Neural cell (in vitro differentiated cells): ENCODE data around the gene GATA6. TPM values are rescaled to one million over a fixed set of nuclear protein-coding genes. Genes with fewer than 3 reads are reported as not detected.

Experiments used
- H2AFZ ChIP-seq: fragments of 200-600, 300-800 bp; sonication (generic), shearing (Covaris generic); 2 replicates; pipeline ENCODE4 v1.6.0; 2014; ENCODE audit warnings: low read depth, mild to moderate bottlenecking, antibody characterized with exemption, low read length, moderate library complexity
- H3F3A ChIP-seq: fragments of 200-600 bp; shearing (Covaris generic); 2 replicates; pipeline ENCODE4 v1.6.1; 2016; ENCODE audit warnings: mild to moderate bottlenecking, moderate library complexity, mixed read lengths, antibody characterized with exemption, low read length; ENCODE audit not compliant: insufficient read depth, poor library complexity, severe bottlenecking
- H3K27ac ChIP-seq: fragments of 200-600, 300-800 bp; sonication (generic), shearing (Covaris generic); 2 replicates; pipeline ENCODE4 v1.5.1; 2014; ENCODE audit warnings: mild to moderate bottlenecking, low read length, moderate library complexity
- H3K27me3 ChIP-seq: fragments of 300-800, 200-600 bp; sonication (generic), shearing (Covaris generic); 2 replicates; pipeline ENCODE4 v1.6.0; 2014; ENCODE audit warnings: mild to moderate bottlenecking, low read depth, low read length, moderate library complexity; ENCODE audit not compliant: insufficient read depth
- H3K36me3 ChIP-seq: fragments of 300-800, 200-600 bp; sonication (generic), shearing (Covaris generic); 2 replicates; pipeline ENCODE4 v1.5.1; 2014; ENCODE audit warnings: mild to moderate bottlenecking, antibody characterized with exemption, low read length, moderate library complexity; ENCODE audit not compliant: insufficient read depth
- H3K4me2 ChIP-seq: fragments of 300-800, 200-600 bp; sonication (generic), shearing (Covaris generic); 2 replicates; pipeline ENCODE4 v1.6.0; 2014; ENCODE audit warnings: mild to moderate bottlenecking, low read length
- H3K4me3 ChIP-seq: fragments of 300-800, 200-600 bp; sonication (generic), shearing (Covaris generic); 2 replicates; pipeline ENCODE4 v1.5.1; 2014; ENCODE audit warnings: mild to moderate bottlenecking, low read length, moderate library complexity
- H3K79me2 ChIP-seq: fragments of 200-600 bp; shearing (Covaris generic); replicated peaks from 2 replicates; pipeline ENCODE4 v1.6.0; 2014; ENCODE audit warnings: mild to moderate bottlenecking, low read length, moderate library complexity; ENCODE audit not compliant: insufficient read depth
- H3K9ac ChIP-seq: fragments of 300-800, 200-600 bp; sonication (generic), shearing (Covaris generic); 2 replicates; pipeline ENCODE4 v1.6.1; 2016; ENCODE audit warnings: mild to moderate bottlenecking, low read length, mixed read lengths
- H3K9me2 ChIP-seq: fragments of 200-600 bp; shearing (Covaris generic); 2 replicates; pipeline ENCODE4 v1.6.1; 2016; ENCODE audit warnings: mild to moderate bottlenecking, low read length, mixed read lengths; ENCODE audit not compliant: insufficient read depth
- H3K9me3 ChIP-seq: fragments of 200-600, 300-800 bp; sonication (generic), shearing (Covaris generic); 2 replicates; pipeline ENCODE4 v1.6.1; 2016; ENCODE audit warnings: mild to moderate bottlenecking, mixed run types, low read length, moderate library complexity, mixed read lengths
- H4K20me1 ChIP-seq: fragments of 200-600 bp; shearing (Covaris generic); 2 replicates; pipeline ENCODE4 v1.6.1; 2016; ENCODE audit warnings: mild to moderate bottlenecking, mixed run types; ENCODE audit not compliant: insufficient read depth
- CTCF ChIP-seq: fragments of 450-650 bp; IDR thresholded peaks from 2 replicates; pipeline ENCODE4 v1.5.1; 2014; ENCODE audit warnings: antibody characterized with exemption, mild to moderate bottlenecking, moderate library complexity; ENCODE audit not compliant: poor library complexity, severe bottlenecking
- EP300 ChIP-seq: fragments of 450-650 bp; conservative IDR thresholded peaks from 2 replicates; pipeline ENCODE4 v1.6.1; 2014; ENCODE audit warnings: antibody characterized with exemption, mild to moderate bottlenecking, moderate library complexity; ENCODE audit not compliant: poor library complexity, severe bottlenecking
- EZH2 ChIP-seq: fragments of 200-600, 300-800 bp; shearing (Covaris generic), sonication (generic); IDR thresholded peaks from 2 replicates; pipeline ENCODE4 v1.6.1; 2014; ENCODE audit warnings: antibody characterized with exemption, low read length, borderline replicate concordance, mild to moderate bottlenecking; ENCODE audit not compliant: insufficient read depth, poor library complexity, severe bottlenecking
- MXI1 ChIP-seq: fragments of 450-650 bp; conservative IDR thresholded peaks from 2 replicates; pipeline ENCODE4 v1.6.1; 2014; ENCODE audit warnings: antibody characterized with exemption, mild to moderate bottlenecking; ENCODE audit not compliant: poor library complexity, severe bottlenecking
- POLR2AphosphoS5 ChIP-seq: IDR thresholded peaks from 2 replicates; pipeline ENCODE4 v1.6.1; 2012
- RAD21 ChIP-seq: fragments of 450-650 bp; conservative IDR thresholded peaks from 2 replicates; pipeline ENCODE4 v1.6.1; 2014; ENCODE audit warnings: antibody characterized with exemption, mild to moderate bottlenecking, moderate library complexity
- REST ChIP-seq: IDR thresholded peaks from 2 replicates; pipeline ENCODE4 v1.6.1; 2012; ENCODE audit warnings: borderline replicate concordance
- SMC3 ChIP-seq: fragments of 450-650 bp; conservative IDR thresholded peaks from 2 replicates; pipeline ENCODE4 v1.6.1; 2014; ENCODE audit warnings: antibody characterized with exemption, mild to moderate bottlenecking, moderate library complexity; ENCODE audit not compliant: poor library complexity
- TAF1 ChIP-seq: IDR thresholded peaks from 2 replicates; pipeline ENCODE4 v1.6.1; 2012; ENCODE audit warnings: low read depth
- polyA plus RNA-seq: library from polyadenylated mRNA; depleted of rRNA; stranded (reverse); fragments of >200 nt; gene quantifications from 2 replicates; pipeline ENCODE4 v1.2.3, GENCODE V29; 2014

The GATA6 gene
- polyA plus RNA-seq, 1 donor from 2014 or later, result not detected

GRCh38 chr18:22223965-22224322 lies 54.6 kb downstream of the GATA6 start:
- Histone ChIP-seq H3K4me3 (no peak overlapping the region), H4K20me1 (no peaks in the 10 kb centered on the region), H3K9ac (no peak overlapping the region), H3K27ac (no peak overlapping the region), H3K36me3 (no peaks in the 10 kb centered on the region), H3K4me2 (no peak overlapping the region), H2AFZ (no peak overlapping the region), H3K9me2 (no peaks in the 10 kb centered on the region), H3K9me3 (no peaks in the 10 kb centered on the region), H3K27me3 (no peaks in the 10 kb centered on the region), H3K79me2 (no peaks in the 10 kb centered on the region), H3F3A (no peaks in the 10 kb centered on the region)
- no peak for TF ChIP-seq RAD21
- no peak for TF ChIP-seq REST
- no peak for TF ChIP-seq TAF1
- TF ChIP-seq EP300, result no peak
- TF ChIP-seq CTCF, result no peak
- no peak for TF ChIP-seq SMC3
- TF ChIP-seq EZH2, result no peak
- no peak for TF ChIP-seq MXI1
- TF ChIP-seq POLR2AphosphoS5, result no peak

- no peak overlapping the region for H3K4me3 ChIP-seq
- no peak for TF ChIP-seq SMC3
- TF ChIP-seq CTCF, result no peak
- TF ChIP-seq POLR2AphosphoS5, result no peak
- TF ChIP-seq EZH2, result no peak
- H2AFZ ChIP-seq, result no peak overlapping the region
- H3K9ac ChIP-seq, result no peak overlapping the region
- no peaks in the 10 kb centered on the region for H3K79me2 ChIP-seq
- H3K27ac ChIP-seq, result no peak overlapping the region
- no peaks in the 10 kb centered on the region for H3F3A ChIP-seq
- no peaks in the 10 kb centered on the region for H3K36me3 ChIP-seq
- no peaks in the 10 kb centered on the region for H4K20me1 ChIP-seq
- no peak overlapping the region for H3K4me2 ChIP-seq
- no peaks in the 10 kb centered on the region for H3K9me3 ChIP-seq
- H3K27me3 ChIP-seq, result no peaks in the 10 kb centered on the region
- H3K9me2 ChIP-seq, result no peaks in the 10 kb centered on the region
Measured at GRCh38 chr18:22224339-22224738, 55.0 kb downstream of the GATA6 start.
